GM12878 (cell line): ENCODE data around the gene TUBGCP3. TPM values are rescaled to one million over a fixed set of nuclear protein-coding genes. Genes with fewer than 3 reads are reported as not detected.

Source experiments
- ATF2 ChIP-seq: IDR thresholded peaks from 2 replicates; pipeline ENCODE4 v1.6.1; 2012; ENCODE audit warnings: low read length, inconsistent platforms
- E2F8 ChIP-seq: fragments of 450-650 bp; IDR thresholded peaks from 2 replicates; pipeline ENCODE4 v1.6.1; 2018; ENCODE audit warnings: mild to moderate bottlenecking, low read depth, moderate library complexity; ENCODE audit not compliant: partially characterized antibody
- MYB ChIP-seq: fragments of 150-350 bp; IDR thresholded peaks from 2 replicates; pipeline ENCODE4 v1.6.1; 2014; ENCODE audit warnings: mild to moderate bottlenecking, low read depth, low read length, borderline replicate concordance
- NKRF ChIP-seq: fragments of 450-650 bp; conservative IDR thresholded peaks from 2 replicates; pipeline ENCODE4 v1.6.1; 2017; ENCODE audit warnings: mild to moderate bottlenecking, moderate library complexity
- ZBED1 ChIP-seq: IDR thresholded peaks from 2 replicates; pipeline ENCODE4 v1.6.1; 2016; ENCODE audit warnings: borderline replicate concordance
- polyA plus RNA-seq, 11 experiments: library from polyadenylated mRNA; depleted of rRNA in 4 of 11; unstranded in 6 of 11; stranded (reverse) in 5 of 11; fragments of >200 nt; fragmentation: Nextera tagmentation in 4 of 11; fragmentation: Illumina TruSeq in 1 of 11; extraction: Ambion mirVana in 4 of 11; extraction: Trizol in 1 of 11; gene quantifications; 1 replicate in 1 of 11; 2 replicates in 10 of 11; pipeline versions ENCODE4 v1.2.1 to v1.2.3, GENCODE V29; 2011 to 2016; ENCODE audit warnings: inconsistent platforms in 2 of 11, missing spikeins in 2 of 11, low read depth in 1 of 11
- total RNA-seq, 4 experiments: library from RNA; depleted of rRNA in 3 of 4; stranded (reverse); fragments of >200 nt in 3 of 4; fragmentation: Illumina TruSeq in 1 of 4; extraction: Trizol in 1 of 4; gene quantifications; 2 replicates each; pipeline versions ENCODE4 v1.2.1 to v1.2.3, GENCODE V29; 2013 to 2021

The TUBGCP3 gene
- total and polyA plus RNA-seq, 10 of the 15 experiments (the other 5 are each of a cell fraction or from before 2014, with no cell fraction given) = 4.0 to 34.0 (median 22.6) TPM

GRCh38 chr13:112521073-112521685 lies 66.8 kb downstream of the TUBGCP3 start (continued):
- TF ChIP-seq NKRF (no peak), MYB (no peak), E2F8 (no peak), ATF2 (no peak), ZBED1 (no peak)
